ENCODE data around the gene HERC4. TPM values are rescaled to one million over a fixed set of nuclear protein-coding genes. Genes with fewer than 3 reads are reported as not detected.

Gene HERC4
- total RNA-seq, 1 donor: 125 TPM

- Histone ChIP-seq H3K27ac (ENCODE audit: low read depth, low read length) (no peak overlapping the region), H3K4me3 (ENCODE audit: insufficient read depth, low read length) (no peak overlapping the region), H3K27me3 (ENCODE audit: insufficient read depth, low read length) (no peaks in the 10 kb centered on the region), H3K4me2 (ENCODE audit: insufficient read depth, low read length) (no peak overlapping the region), H3K9me3 (ENCODE audit: low read depth, low read length) (no peaks in the 10 kb centered on the region), H2AFZ (ENCODE audit: low read length) (no peak overlapping the region), H3K36me3 (ENCODE audit: insufficient read depth, low read length) (peaks cover 93% of the 10 kb centered on the region), H3K4me1 (ENCODE audit: insufficient read depth, low read length) (no peaks in the 10 kb centered on the region), H4K20me1 (ENCODE audit: insufficient read depth, low read length) (peaks cover 12% of the 10 kb centered on the region), H3K79me2 (ENCODE audit: insufficient read depth, low read length) (peaks cover 80% of the 10 kb centered on the region)
- DNase-seq (ENCODE audit: insufficient read length, low spot score, missing footprints): no peak
- TF ChIP-seq CTCF (IDR thresholded peaks at IDR 0.05; ENCODE audit: extremely low read depth, low read depth, low read length): no peak
These were observed 97.8 kb downstream of the HERC4 start for GRCh38 chr10:67977251-67977650.

- no peak overlapping the region for H3K4me2 ChIP-seq (ENCODE audit: insufficient read depth, low read length)
- no peak overlapping the region for H3K4me3 ChIP-seq (ENCODE audit: insufficient read depth, low read length)
- H3K9me3 ChIP-seq (ENCODE audit: low read depth, low read length): peaks cover 2% of the 10 kb centered on the region
- H3K27me3 ChIP-seq (ENCODE audit: insufficient read depth, low read length): no peaks in the 10 kb centered on the region
- H3K4me1 ChIP-seq (ENCODE audit: insufficient read depth, low read length): no peaks in the 10 kb centered on the region
- no peak for DNase-seq (ENCODE audit: insufficient read length, low spot score, missing footprints)
- no peak for TF ChIP-seq CTCF (IDR thresholded peaks at IDR 0.05; ENCODE audit: extremely low read depth, low read depth, low read length)
- no peak overlapping the region for H2AFZ ChIP-seq (ENCODE audit: low read length)
- peaks cover 95% of the 10 kb centered on the region for H3K36me3 ChIP-seq (ENCODE audit: insufficient read depth, low read length)
- H3K79me2 ChIP-seq (ENCODE audit: insufficient read depth, low read length): peaks cover 77% of the 10 kb centered on the region
- H3K27ac ChIP-seq (ENCODE audit: low read depth, low read length): no peak overlapping the region
- peaks cover 12% of the 10 kb centered on the region for H4K20me1 ChIP-seq (ENCODE audit: insufficient read depth, low read length)
These were observed 98.5 kb downstream of the HERC4 start for GRCh38 chr10:67976292-67977245.

DNA sequence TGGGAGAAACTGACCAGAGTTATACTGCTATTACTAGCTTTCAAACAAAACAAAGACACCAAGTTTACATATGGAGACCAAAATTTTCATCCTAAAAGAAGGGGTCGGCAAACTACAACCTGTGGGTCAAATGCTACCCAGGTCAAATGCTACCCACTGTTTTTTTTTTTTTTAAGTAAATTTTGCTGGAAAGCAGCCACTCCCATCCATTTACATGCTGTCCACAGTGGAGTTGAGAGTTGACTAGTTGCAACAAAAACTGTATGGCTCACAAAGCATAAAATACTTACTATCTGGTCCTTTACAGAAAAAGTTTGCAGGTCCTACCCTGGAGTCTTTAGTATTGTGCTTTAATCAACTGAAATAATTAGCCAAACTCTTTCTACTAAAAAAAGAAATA, 99.2 kb downstream of the HERC4 start:
- peaks cover 73% of the 10 kb centered on the region for H3K79me2 ChIP-seq (ENCODE audit: insufficient read depth, low read length)
- H3K4me3 ChIP-seq (ENCODE audit: insufficient read depth, low read length): no peak overlapping the region
- H3K27me3 ChIP-seq (ENCODE audit: insufficient read depth, low read length): no peaks in the 10 kb centered on the region
- H3K4me2 ChIP-seq (ENCODE audit: insufficient read depth, low read length): no peak overlapping the region
- no peak overlapping the region for H3K27ac ChIP-seq (ENCODE audit: low read depth, low read length)
- H2AFZ ChIP-seq (ENCODE audit: low read length): no peak overlapping the region
- DNase-seq (ENCODE audit: insufficient read length, low spot score, missing footprints): no peak
- H3K4me1 ChIP-seq (ENCODE audit: insufficient read depth, low read length): no peaks in the 10 kb centered on the region
- peaks cover 94% of the 10 kb centered on the region for H3K36me3 ChIP-seq (ENCODE audit: insufficient read depth, low read length)
- no peak for TF ChIP-seq CTCF (IDR thresholded peaks at IDR 0.05; ENCODE audit: extremely low read depth, low read depth, low read length)
- peaks cover 4% of the 10 kb centered on the region for H3K9me3 ChIP-seq (ENCODE audit: low read depth, low read length)
- peaks cover 12% of the 10 kb centered on the region for H4K20me1 ChIP-seq (ENCODE audit: insufficient read depth, low read length)

- Histone ChIP-seq H3K27me3 (ENCODE audit: insufficient read depth, low read length) (no peaks in the 10 kb centered on the region), H3K4me1 (ENCODE audit: insufficient read depth, low read length) (peaks cover 6% of the 10 kb centered on the region), H3K4me2 (ENCODE audit: insufficient read depth, low read length) (no peak overlapping the region), H3K9me3 (ENCODE audit: low read depth, low read length) (peaks cover 4% of the 10 kb centered on the region), H2AFZ (ENCODE audit: low read length) (no peak overlapping the region), H3K4me3 (ENCODE audit: insufficient read depth, low read length) (no peak overlapping the region), H3K79me2 (ENCODE audit: insufficient read depth, low read length) (peaks cover 74% of the 10 kb centered on the region), H4K20me1 (ENCODE audit: insufficient read depth, low read length) (peaks cover 7% of the 10 kb centered on the region), H3K27ac (ENCODE audit: low read depth, low read length) (no peak overlapping the region), H3K36me3 (ENCODE audit: insufficient read depth, low read length) (peaks cover 91% of the 10 kb centered on the region)
- no peak for TF ChIP-seq CTCF (IDR thresholded peaks at IDR 0.05; ENCODE audit: extremely low read depth, low read depth, low read length)
- no peak for DNase-seq (ENCODE audit: insufficient read length, low spot score, missing footprints)
These were observed 103.8 kb downstream of the HERC4 start for GRCh38 chr10:67971311-67971710.
